ENCODE data around the gene ABCC5.
"Not testable (repeated sequence)": the region's sequence is repeated elsewhere in the genome, so short reads cannot be mapped to it uniquely, and the experiment has no call there.

The ABCC5 gene

DNA sequence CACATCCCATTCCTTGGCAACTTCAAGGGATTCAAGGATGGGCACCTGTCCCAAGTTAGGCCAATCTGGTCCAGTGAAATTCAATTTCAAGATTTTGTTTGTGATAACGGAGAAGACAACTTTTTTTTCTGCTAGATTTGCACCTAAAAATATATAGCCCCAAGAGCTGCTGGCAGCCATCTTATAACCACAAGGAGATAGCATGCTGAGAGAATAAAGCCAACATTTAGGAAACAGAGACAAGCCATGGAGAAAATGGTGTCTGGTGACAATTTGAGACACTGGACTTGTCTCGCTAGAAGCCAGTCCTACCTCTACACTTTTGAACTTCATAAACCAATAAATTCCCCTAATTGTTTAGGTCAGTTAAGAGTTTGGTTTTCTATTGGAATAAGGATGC lies 138.4 kb downstream of the ABCC5 start:
- Histone ChIP-seq H3K9me3 (ENCODE audit: severe bottlenecking) (no peaks in the 10 kb centered on the region), H3K4me3 (ENCODE audit: severe bottlenecking) (no peak overlapping the region), H3K4me1 (ENCODE audit: insufficient read depth, poor library complexity, severe bottlenecking) (peaks cover 12% of the 10 kb centered on the region), H3K36me3 (ENCODE audit: low read depth) (peaks cover 35% of the 10 kb centered on the region), H3K27me3 (ENCODE audit: insufficient read depth, poor library complexity, severe bottlenecking) (no peaks in the 10 kb centered on the region), H3K27ac (ENCODE audit: poor library complexity, severe bottlenecking) (no peak overlapping the region)
- TF ChIP-seq CTCF (IDR thresholded peaks at IDR 0.05; ENCODE audit: poor library complexity, severe bottlenecking), result no peak
- DNase-seq (ENCODE audit: low spot score) (no peak), ATAC-seq (ENCODE audit: low read depth) (no peak)

DNA sequence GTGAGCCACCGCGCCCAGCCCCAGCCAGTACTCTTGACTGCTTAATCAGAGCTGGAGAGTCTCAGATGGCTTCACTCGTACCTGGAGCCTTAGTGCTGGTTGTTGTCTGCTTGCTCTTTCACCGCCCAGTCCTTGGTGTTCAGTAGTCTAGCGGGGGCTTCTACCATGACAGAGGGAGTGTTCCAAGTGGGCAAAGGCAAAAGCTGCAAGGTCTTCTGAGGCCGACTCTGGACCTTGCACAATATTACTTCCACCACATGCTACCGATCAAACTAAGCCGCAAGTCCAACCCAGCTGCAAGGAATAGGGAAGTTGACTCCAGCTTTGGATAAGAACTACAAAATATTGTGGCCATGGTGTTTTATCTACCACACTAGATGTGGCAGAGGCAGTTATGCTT lies 139.6 kb downstream of the ABCC5 start:
- H3K9me3 ChIP-seq (ENCODE audit: severe bottlenecking), result no peaks in the 10 kb centered on the region
- no peak overlapping the region for H3K27ac ChIP-seq (ENCODE audit: poor library complexity, severe bottlenecking)
- ATAC-seq (ENCODE audit: low read depth) (no peak), DNase-seq (ENCODE audit: low spot score) (no peak)
- TF ChIP-seq CTCF (IDR thresholded peaks at IDR 0.05; ENCODE audit: poor library complexity, severe bottlenecking), result no peak
- H3K4me3 ChIP-seq (ENCODE audit: severe bottlenecking), result no peak overlapping the region
- H3K4me1 ChIP-seq (ENCODE audit: insufficient read depth, poor library complexity, severe bottlenecking), result peaks cover 9% of the 10 kb centered on the region
- H3K27me3 ChIP-seq (ENCODE audit: insufficient read depth, poor library complexity, severe bottlenecking), result no peaks in the 10 kb centered on the region
- peaks cover 35% of the 10 kb centered on the region for H3K36me3 ChIP-seq (ENCODE audit: low read depth)

DNA sequence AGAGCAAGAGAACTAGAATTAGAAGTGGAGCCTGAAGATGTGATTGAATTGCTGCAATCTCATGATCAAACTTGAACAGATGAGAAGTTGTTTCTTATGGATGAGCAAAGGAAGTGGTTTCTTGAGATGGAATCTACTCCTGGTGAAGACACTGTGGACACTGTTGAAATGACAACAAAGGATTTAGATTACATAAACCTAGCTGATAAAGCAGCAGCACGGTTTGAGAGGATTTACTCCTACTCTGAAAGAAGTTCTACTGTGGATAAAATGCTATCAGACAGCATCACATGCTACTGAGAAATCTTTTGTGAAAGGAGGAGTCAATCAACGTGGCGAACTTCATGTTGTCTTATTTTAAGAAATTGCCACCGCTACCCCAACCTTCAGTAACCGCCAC lies 140.5 kb downstream of the ABCC5 start:
- H3K9me3 ChIP-seq (ENCODE audit: severe bottlenecking); H3K4me3 ChIP-seq (ENCODE audit: severe bottlenecking); ATAC-seq (ENCODE audit: low read depth); H3K27ac ChIP-seq (ENCODE audit: poor library complexity, severe bottlenecking); H3K27me3 ChIP-seq (ENCODE audit: insufficient read depth, poor library complexity, severe bottlenecking); DNase-seq (ENCODE audit: low spot score); H3K4me1 ChIP-seq (ENCODE audit: insufficient read depth, poor library complexity, severe bottlenecking): not testable (repeated sequence)
- H3K36me3 ChIP-seq (ENCODE audit: low read depth), result peaks cover 32% of the 10 kb centered on the region

DNA sequence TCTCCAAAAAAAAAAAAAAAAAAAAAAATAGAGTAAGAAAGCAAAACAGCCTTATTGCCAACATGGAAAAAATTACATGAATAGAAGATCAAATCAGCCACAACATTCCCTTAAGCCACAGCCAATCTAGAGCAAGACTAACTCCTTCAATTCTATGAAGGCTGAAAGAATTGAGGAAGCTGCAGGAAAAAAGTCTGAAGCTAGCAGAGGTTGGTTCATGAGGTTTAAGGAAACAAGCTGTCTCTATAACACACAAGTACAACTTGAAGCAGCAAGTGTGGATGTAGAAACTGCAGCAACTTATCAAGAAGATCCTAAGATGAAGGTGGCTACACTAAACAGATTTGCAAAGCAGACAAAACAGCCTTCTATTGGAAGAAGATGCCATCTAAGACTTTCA lies 142.3 kb downstream of the ABCC5 start:
- ATAC-seq (ENCODE audit: low read depth) (no peak), DNase-seq (ENCODE audit: low spot score) (no peak)
- no peak overlapping the region for H3K4me3 ChIP-seq (ENCODE audit: severe bottlenecking)
- no peaks in the 10 kb centered on the region for H3K9me3 ChIP-seq (ENCODE audit: severe bottlenecking)
- H3K4me1 ChIP-seq (ENCODE audit: insufficient read depth, poor library complexity, severe bottlenecking), result peaks cover 6% of the 10 kb centered on the region
- H3K27ac ChIP-seq (ENCODE audit: poor library complexity, severe bottlenecking), result no peak overlapping the region
- peaks cover 26% of the 10 kb centered on the region for H3K36me3 ChIP-seq (ENCODE audit: low read depth)
- no peaks in the 10 kb centered on the region for H3K27me3 ChIP-seq (ENCODE audit: insufficient read depth, poor library complexity, severe bottlenecking)
- no peak for TF ChIP-seq CTCF (IDR thresholded peaks at IDR 0.05; ENCODE audit: poor library complexity, severe bottlenecking)

- no peaks in the 10 kb centered on the region for H3K9me3 ChIP-seq (ENCODE audit: severe bottlenecking)
- H3K4me3 ChIP-seq (ENCODE audit: severe bottlenecking), result no peak overlapping the region
- DNase-seq (ENCODE audit: low spot score), result no peak
- H3K27ac ChIP-seq (ENCODE audit: poor library complexity, severe bottlenecking), result no peak overlapping the region
- no peak for TF ChIP-seq CTCF (IDR thresholded peaks at IDR 0.05; ENCODE audit: poor library complexity, severe bottlenecking)
- no peaks in the 10 kb centered on the region for H3K27me3 ChIP-seq (ENCODE audit: insufficient read depth, poor library complexity, severe bottlenecking)
- no peak for ATAC-seq (ENCODE audit: low read depth)
- H3K36me3 ChIP-seq (ENCODE audit: low read depth), result peaks cover 15% of the 10 kb centered on the region
- peaks cover 6% of the 10 kb centered on the region for H3K4me1 ChIP-seq (ENCODE audit: insufficient read depth, poor library complexity, severe bottlenecking)
Measured at GRCh38 chr3:183873914-183874313, 143.8 kb downstream of the ABCC5 start.

All from RWPE2 (cell line).